ENCODE data around the gene MCCC1.
"Not testable (repeated sequence)": the region's sequence is repeated elsewhere in the genome, so short reads cannot be mapped to it uniquely, and the experiment has no call there.

DNA sequence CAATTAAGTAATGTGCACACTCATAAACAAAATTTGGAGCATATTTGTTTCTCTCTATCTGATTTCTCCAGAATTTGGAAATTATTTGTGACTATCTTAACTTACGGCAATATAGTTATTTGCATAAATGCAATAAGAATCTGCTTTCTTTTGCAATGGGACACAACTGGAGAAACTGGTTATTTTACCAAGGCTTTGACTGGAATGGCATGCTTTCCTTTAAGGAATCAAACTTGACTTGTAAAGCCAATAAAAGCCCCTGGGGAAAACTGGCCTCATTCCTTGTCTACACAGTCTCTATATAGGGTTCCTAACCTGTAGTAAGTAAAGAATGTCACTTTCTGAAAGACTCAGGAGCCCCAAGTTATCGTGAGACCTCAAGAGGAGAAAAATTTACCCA is 32.4 kb downstream of the MCCC1 start:
- not testable (repeated sequence) for TF ChIP-seq EP300 (IDR thresholded peaks at IDR 0.05; ENCODE audit: low read depth in 2 of 2, low read length in 2 of 2); EP300 (CRISPR knock-in tag; IDR thresholded peaks at IDR 0.05; ENCODE audit: borderline replicate concordance); POLR2A (IDR thresholded peaks at IDR 0.05; ENCODE audit: insufficient read depth in 1 of 2, low read depth in 2 of 2, low read length in 2 of 2); TGIF2 (CRISPR knock-in tag; IDR thresholded peaks at IDR 0.05); ZNF607 (CRISPR knock-in tag; IDR thresholded peaks at IDR 0.05; ENCODE audit: borderline replicate concordance); NFIC (IDR thresholded peaks at IDR 0.05; ENCODE audit: low read length); TBX3 (IDR thresholded peaks at IDR 0.05; ENCODE audit: borderline replicate concordance); ZNF564 (CRISPR knock-in tag; IDR thresholded peaks at IDR 0.05); NFYB (CRISPR knock-in tag; IDR thresholded peaks at IDR 0.05)
- TF ChIP-seq, protein P1, sequence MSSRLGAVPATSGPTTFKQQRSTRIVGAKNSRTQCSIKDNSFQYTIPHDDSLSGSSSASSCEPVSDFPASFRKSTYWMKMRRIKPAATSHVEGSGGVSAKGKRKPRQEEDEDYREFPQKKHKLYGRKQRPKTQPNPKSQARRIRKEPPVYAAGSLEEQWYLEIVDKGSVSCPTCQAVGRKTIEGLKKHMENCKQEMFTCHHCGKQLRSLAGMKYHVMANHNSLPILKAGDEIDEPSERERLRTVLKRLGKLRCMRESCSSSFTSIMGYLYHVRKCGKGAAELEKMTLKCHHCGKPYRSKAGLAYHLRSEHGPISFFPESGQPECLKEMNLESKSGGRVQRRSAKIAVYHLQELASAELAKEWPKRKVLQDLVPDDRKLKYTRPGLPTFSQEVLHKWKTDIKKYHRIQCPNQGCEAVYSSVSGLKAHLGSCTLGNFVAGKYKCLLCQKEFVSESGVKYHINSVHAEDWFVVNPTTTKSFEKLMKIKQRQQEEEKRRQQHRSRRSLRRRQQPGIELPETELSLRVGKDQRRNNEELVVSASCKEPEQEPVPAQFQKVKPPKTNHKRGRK (CRISPR knock-in tag; IDR thresholded peaks at IDR 0.05) = not testable (repeated sequence)
- TF ChIP-seq, protein P2, sequence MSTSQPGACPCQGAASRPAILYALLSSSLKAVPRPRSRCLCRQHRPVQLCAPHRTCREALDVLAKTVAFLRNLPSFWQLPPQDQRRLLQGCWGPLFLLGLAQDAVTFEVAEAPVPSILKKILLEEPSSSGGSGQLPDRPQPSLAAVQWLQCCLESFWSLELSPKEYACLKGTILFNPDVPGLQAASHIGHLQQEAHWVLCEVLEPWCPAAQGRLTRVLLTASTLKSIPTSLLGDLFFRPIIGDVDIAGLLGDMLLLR (CRISPR knock-in tag; IDR thresholded peaks at IDR 0.05) = not testable (repeated sequence)
- TF ChIP-seq, protein P3, sequence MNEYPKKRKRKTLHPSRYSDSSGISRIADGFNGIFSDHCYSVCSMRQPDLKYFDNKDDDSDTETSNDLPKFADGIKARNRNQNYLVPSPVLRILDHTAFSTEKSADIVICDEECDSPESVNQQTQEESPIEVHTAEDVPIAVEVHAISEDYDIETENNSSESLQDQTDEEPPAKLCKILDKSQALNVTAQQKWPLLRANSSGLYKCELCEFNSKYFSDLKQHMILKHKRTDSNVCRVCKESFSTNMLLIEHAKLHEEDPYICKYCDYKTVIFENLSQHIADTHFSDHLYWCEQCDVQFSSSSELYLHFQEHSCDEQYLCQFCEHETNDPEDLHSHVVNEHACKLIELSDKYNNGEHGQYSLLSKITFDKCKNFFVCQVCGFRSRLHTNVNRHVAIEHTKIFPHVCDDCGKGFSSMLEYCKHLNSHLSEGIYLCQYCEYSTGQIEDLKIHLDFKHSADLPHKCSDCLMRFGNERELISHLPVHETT (CRISPR knock-in tag; conservative IDR thresholded peaks at IDR 0.05) = not testable (repeated sequence)

All from HepG2 (cell line).